Astrocyte of the cerebellum (primary cell): Measurements from ENCODE around the gene NPDC1.

Experiments used
- DNase-seq: peaks from one replicate; pipeline ENCODE4 v3.0.0-alpha.2; 2011; ENCODE audit warnings: low read depth
- H3K4me3 ChIP-seq: 2 replicates; pipeline ENCODE4 v1.5.1; 2011; ENCODE audit warnings: mild to moderate bottlenecking, low read depth, low read length, moderate library complexity
- in situ Hi-C: cut with HindIII; loops from 2 replicates; pipeline ENCODE4 v1.10.0; 2017; ENCODE audit warnings: low sequenced_read_pairs
- TF ChIP-seq, protein P1 (sequence below): IDR thresholded peaks from 2 replicates; pipeline ENCODE4 v1.5.1; 2012; ENCODE audit warnings: low read length, low read depth, moderate library complexity, mild to moderate bottlenecking; ENCODE audit errors: missing control alignments

The NPDC1 gene

DNA sequence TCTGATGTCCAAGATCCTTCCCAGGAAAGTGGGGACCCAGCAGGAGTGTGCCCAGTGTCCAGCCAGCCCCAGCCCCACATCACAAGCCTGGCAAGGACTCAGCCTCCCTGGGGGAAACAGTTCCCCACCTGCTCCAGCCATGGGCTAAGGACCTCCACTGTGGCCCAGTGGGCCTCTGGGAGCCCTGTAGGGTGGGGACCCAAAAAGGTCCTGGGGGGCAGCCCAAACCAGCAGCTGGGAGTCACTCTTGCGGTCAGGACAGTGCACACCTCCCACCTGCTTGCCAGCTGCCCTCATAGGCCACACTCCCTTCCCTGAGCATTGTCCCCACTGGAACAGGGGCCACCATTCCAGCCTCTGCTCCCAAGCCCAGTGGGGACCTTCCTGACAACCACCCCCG is 19.6 kb downstream of the NPDC1 start:
- no peak for DNase-seq
- TF ChIP-seq, protein P1, sequence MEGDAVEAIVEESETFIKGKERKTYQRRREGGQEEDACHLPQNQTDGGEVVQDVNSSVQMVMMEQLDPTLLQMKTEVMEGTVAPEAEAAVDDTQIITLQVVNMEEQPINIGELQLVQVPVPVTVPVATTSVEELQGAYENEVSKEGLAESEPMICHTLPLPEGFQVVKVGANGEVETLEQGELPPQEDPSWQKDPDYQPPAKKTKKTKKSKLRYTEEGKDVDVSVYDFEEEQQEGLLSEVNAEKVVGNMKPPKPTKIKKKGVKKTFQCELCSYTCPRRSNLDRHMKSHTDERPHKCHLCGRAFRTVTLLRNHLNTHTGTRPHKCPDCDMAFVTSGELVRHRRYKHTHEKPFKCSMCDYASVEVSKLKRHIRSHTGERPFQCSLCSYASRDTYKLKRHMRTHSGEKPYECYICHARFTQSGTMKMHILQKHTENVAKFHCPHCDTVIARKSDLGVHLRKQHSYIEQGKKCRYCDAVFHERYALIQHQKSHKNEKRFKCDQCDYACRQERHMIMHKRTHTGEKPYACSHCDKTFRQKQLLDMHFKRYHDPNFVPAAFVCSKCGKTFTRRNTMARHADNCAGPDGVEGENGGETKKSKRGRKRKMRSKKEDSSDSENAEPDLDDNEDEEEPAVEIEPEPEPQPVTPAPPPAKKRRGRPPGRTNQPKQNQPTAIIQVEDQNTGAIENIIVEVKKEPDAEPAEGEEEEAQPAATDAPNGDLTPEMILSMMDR = no peak
- H3K4me3 ChIP-seq = no peak overlapping the region
- in situ Hi-C loops = loop anchor here (25.0 kb wide), 1 partner anchor 239 kb away; the partner anchor contains the start of genes CCDC183 and TMEM141

DNA sequence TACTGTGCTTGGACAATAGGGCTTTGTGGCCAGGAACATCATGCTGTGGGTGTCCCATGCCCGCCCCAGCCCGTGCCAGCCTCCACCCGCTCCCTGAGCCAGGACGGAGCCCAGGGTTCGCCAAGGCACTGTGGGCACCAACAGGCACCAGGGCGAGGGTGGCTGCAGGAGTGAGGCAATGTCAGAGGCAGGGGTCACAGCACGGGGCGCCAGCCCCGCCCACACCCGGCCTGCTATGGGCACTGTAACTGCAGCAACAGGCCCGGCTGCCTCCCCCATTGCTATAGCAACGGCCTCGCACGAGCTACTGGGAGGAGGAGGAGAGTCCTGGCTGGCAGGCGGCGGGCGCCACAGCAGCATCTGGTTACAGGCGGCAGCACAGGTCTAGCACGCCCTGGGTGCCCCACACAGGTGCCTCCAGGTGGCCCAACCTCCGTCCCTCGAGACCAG is 20.4 kb downstream of the NPDC1 start:
- no peak for DNase-seq
- no peak overlapping the region for H3K4me3 ChIP-seq
- TF ChIP-seq, protein P1 = no peak
- in situ Hi-C loops = loop anchor here (25.0 kb wide), 1 partner anchor 238 kb away; the partner anchor contains the start of genes CCDC183 and TMEM141

DNA sequence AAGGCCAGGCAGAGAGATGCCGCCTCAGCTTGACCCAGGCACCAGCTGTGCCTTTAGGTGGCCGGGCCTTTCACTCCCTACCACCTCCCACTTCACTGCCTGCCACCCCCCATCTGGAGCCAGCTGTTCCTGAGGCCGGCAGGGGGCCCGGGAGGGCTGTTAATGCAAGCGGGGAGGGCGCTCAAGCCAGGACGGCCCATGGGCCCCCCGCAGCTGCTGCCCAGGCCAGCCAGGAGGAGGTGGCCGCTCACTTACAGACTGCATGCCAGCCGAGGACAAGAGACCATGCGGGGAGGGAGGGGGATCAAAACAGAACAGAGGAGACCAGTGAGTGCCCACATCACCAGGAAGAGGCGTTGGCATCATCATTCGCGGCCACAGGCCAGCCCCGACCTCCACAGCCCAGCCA is 22.4 kb downstream of the NPDC1 start:
- no peak overlapping the region for H3K4me3 ChIP-seq
- no peak for DNase-seq
- in situ Hi-C loops = no loop called here
- TF ChIP-seq, protein P1 = no peak

DNA sequence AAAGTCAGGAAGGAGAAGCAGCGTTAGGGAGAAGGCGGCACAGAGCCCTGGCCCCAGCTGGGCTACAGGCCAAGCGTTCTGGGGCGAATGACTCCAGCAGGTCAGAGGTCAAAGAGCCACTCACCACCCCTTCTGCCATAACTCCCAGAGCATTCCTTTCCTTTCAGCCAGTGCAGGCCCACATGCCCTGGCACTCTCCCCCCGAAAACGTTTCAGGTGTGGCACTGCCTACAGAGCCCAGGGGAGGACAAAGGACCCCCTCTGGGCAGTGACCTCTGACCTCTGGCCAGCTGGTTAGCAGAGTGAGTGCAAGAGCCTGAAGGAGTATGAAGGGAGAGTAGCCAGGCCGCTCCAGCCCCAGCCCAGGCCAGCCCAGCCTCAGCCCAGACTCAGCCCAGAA is 22.8 kb downstream of the NPDC1 start:
- TF ChIP-seq, protein P1 = no peak
- in situ Hi-C loops = no loop called here
- no peak overlapping the region for H3K4me3 ChIP-seq
- DNase-seq = no peak

DNA sequence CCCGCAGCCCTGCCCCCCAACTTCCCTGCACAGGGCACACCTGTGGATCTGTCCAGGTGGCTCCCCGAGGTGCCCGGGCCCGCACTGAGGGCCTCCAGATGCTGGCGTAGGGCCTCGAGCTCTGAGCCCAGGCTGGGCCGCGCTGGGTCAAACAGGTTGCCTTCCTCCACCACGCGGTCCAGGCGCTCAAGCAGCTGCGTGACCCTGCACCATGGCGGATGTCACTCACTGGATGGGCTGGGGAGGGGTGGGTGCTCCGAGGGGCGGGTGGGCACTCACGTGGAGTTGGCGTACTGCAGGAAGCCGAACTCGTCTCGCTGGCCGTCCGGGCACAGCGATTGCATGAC is 23.3 kb downstream of the NPDC1 start:
- no peak for DNase-seq
- no peak overlapping the region for H3K4me3 ChIP-seq
- in situ Hi-C loops = no loop called here
- TF ChIP-seq, protein P1 = no peak

DNA sequence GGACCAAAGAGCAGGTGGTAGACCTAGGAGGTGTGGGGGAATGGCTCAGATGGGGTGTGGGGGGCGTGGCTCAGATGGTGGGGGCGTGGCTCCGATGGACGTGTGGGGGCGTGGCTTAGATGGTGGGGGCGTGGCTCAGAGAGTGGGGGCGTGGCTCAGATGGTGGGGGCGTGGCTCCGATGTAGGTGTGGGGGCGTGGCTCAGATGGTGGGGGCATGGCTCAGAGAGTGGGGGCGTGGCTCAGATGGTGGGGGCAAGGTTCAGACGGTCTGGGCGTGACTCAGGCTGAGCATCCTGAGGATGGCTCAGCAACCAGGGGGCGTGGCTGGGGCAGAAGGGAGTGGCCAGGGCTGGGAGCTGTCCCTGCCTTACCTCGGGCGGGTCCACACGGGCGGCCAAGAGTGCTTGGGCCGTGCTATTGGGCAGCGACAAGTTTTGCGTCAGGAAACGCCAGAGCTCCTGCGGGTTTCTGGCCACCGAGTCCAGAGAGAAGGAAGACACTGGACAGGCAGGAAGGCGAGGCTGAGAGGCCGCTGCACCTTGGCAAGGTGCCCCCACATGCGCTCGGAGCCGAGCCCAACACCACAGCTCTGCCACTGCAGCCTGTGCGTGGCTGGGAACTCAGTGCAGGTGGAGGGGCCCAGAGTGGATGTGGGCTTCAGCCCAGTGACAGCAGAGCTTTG is 23.9 kb downstream of the NPDC1 start:
- in situ Hi-C loops = no loop called here
- H3K4me3 ChIP-seq = no peak overlapping the region
- TF ChIP-seq, protein P1 = no peak
- no peak for DNase-seq
